GM19455 (cell line): ENCODE measurements around the gene WNT11.

Experiments
- ATAC-seq: cut with Tn5 transposase; IDR thresholded peaks from one replicate; pipeline ENCODE4 v1.9.1; 2021; ENCODE audit not compliant: unreplicated experiment

WNT11 gene

GRCh38 chr11:76156971-76157427 is 49.3 kb downstream of the WNT11 start:
- ATAC-seq = no peak

- no peak for ATAC-seq
Observed at GRCh38 chr11:76155500-76156227, 50.6 kb downstream of the WNT11 start.

GRCh38 chr11:76153571-76153923 is 52.8 kb downstream of the WNT11 start:
- ATAC-seq = no peak

GRCh38 chr11:76152741-76153570 is 53.3 kb downstream of the WNT11 start:
- ATAC-seq = peak; percentile 52

GRCh38 chr11:76152086-76152681 is 54.1 kb downstream of the WNT11 start:
- peak; percentile 82 for ATAC-seq

GRCh38 chr11:76151556-76152085 is 54.7 kb downstream of the WNT11 start:
- ATAC-seq = no peak

- ATAC-seq = no peak
Observed at GRCh38 chr11:76150141-76150540, 56.2 kb downstream of the WNT11 start.

GRCh38 chr11:76149713-76150112 is 56.6 kb downstream of the WNT11 start:
- no peak for ATAC-seq

- ATAC-seq = no peak
Observed at GRCh38 chr11:76148941-76149613, 57.2 kb downstream of the WNT11 start.

GRCh38 chr11:76148231-76148630 is 58.1 kb downstream of the WNT11 start:
- ATAC-seq = no peak

- no peak for ATAC-seq
Observed at GRCh38 chr11:76147106-76147740, 59.1 kb downstream of the WNT11 start.

GRCh38 chr11:76143274-76143673 is 63.0 kb downstream of the WNT11 start:
- no peak for ATAC-seq

GRCh38 chr11:76141901-76142588 is 64.3 kb downstream of the WNT11 start:
- ATAC-seq = no peak

- ATAC-seq = no peak
Observed at GRCh38 chr11:76140912-76141574, 65.3 kb downstream of the WNT11 start.

GRCh38 chr11:76139314-76139713 is 67.0 kb downstream of the WNT11 start:
- no peak for ATAC-seq
